CD14-positive monocyte (primary cell): ENCODE results near the gene RIT2. TPM values are rescaled to one million over a fixed set of nuclear protein-coding genes. Genes with fewer than 3 reads are reported as not detected.
"Not testable (repeated sequence)": the region's sequence is repeated elsewhere in the genome, so short reads cannot be mapped to it uniquely, and the experiment has no call there.

Experiments used
- DNase-seq, 3 donors: peaks; one replicate each; pipeline ENCODE4 v3.0.0-alpha.2; 2011 to 2022
- H2AFZ ChIP-seq: 2 replicates; pipeline ENCODE4 v1.6.0; 2012; ENCODE audit warnings: mild to moderate bottlenecking, low read depth, low read length, inconsistent platforms; ENCODE audit not compliant: insufficient read depth, poor library complexity, severe bottlenecking
- H3K27ac ChIP-seq, 2 donors: 1 replicate in 1 of 2; 2 replicates in 1 of 2; pipeline ENCODE4 v1.5.1; 2012 to 2013; ENCODE audit warnings: low read length in 2 of 2, control low read depth in 1 of 2, inconsistent platforms in 1 of 2, low read depth in 1 of 2, mild to moderate bottlenecking in 1 of 2
- H3K27me3 ChIP-seq, 2 donors: one replicate each; pipeline versions ENCODE4 v1.6.0 to v1.6.1; 2011 to 2013; ENCODE audit warnings: low read length in 2 of 2; ENCODE audit not compliant: control insufficient read depth in 2 of 2, insufficient read depth in 2 of 2
- H3K36me3 ChIP-seq, 2 donors: replicated peaks in 1 of 2; 1 replicate in 1 of 2; 2 replicates in 1 of 2; pipeline versions ENCODE4 v1.5.1 to v1.6.1; 2012 to 2013; ENCODE audit warnings: low read length in 2 of 2, control low read depth in 1 of 2, inconsistent platforms in 1 of 2, mild to moderate bottlenecking in 1 of 2; ENCODE audit not compliant: insufficient read depth in 2 of 2, control insufficient read depth in 1 of 2
- H3K4me1 ChIP-seq, 2 donors: 1 replicate in 1 of 2; 2 replicates in 1 of 2; pipeline versions ENCODE4 v1.5.1 to v1.6.1; 2012 to 2013; ENCODE audit warnings: low read length in 2 of 2, control low read depth in 1 of 2, inconsistent platforms in 1 of 2, mild to moderate bottlenecking in 1 of 2, moderate library complexity in 1 of 2; ENCODE audit not compliant: insufficient read depth in 2 of 2, control insufficient read depth in 1 of 2
- H3K4me2 ChIP-seq: replicated peaks from 2 replicates; pipeline ENCODE3; 2012; ENCODE audit warnings: low read length, moderate library complexity, mild to moderate bottlenecking; ENCODE audit not compliant: poor library complexity, severe bottlenecking; ENCODE audit errors: extremely low read depth
- H3K4me3 ChIP-seq, 3 experiments: fragments of 200-600 bp in 1 of 3; sonication (generic) in 1 of 3; replicated peaks in 1 of 3; 1 replicate in 2 of 3; 2 replicates in 1 of 3; pipeline ENCODE4 v1.5.1; 2011 to 2013; ENCODE audit warnings: low read length in 3 of 3, mild to moderate bottlenecking in 3 of 3, control low read depth in 2 of 3, low read depth in 2 of 3, inconsistent platforms in 1 of 3, moderate library complexity in 1 of 3
- H3K79me2 ChIP-seq: 2 replicates; pipeline ENCODE4 v1.6.0; 2012; ENCODE audit warnings: mild to moderate bottlenecking, control low read depth, inconsistent platforms, low read length, moderate library complexity; ENCODE audit not compliant: insufficient read depth
- H3K9ac ChIP-seq: 2 replicates; pipeline ENCODE4 v1.6.0; 2017; ENCODE audit warnings: low read length, mild to moderate bottlenecking; ENCODE audit not compliant: insufficient read depth, poor library complexity, severe bottlenecking
- H3K9me3 ChIP-seq, 2 donors: replicated peaks in 1 of 2; 1 replicate in 1 of 2; 2 replicates in 1 of 2; pipeline versions ENCODE4 v1.5.1 to v1.6.1; 2012 to 2013; ENCODE audit warnings: low read length in 2 of 2, control low read depth in 1 of 2; ENCODE audit not compliant: control insufficient read depth in 1 of 2, insufficient read depth in 1 of 2
- H4K20me1 ChIP-seq: 2 replicates; pipeline ENCODE4 v1.6.0; 2012; ENCODE audit warnings: mild to moderate bottlenecking, low read length, control low read depth, moderate library complexity; ENCODE audit not compliant: insufficient read depth
- H3K27ac Mint-ChIP-seq, 7 donors: one replicate each; pipeline ENCODE4 v1.8.0; 2020; ENCODE audit warnings: mild to moderate bottlenecking in 7 of 7, mixed read lengths in 7 of 7, moderate library complexity in 6 of 7, inconsistent platforms in 2 of 7
- H3K27me3 Mint-ChIP-seq, 3 donors: one replicate each; pipeline ENCODE4 v1.8.0; 2021 to 2022; ENCODE audit warnings: low read depth in 3 of 3, mild to moderate bottlenecking in 3 of 3, mixed read lengths in 3 of 3, moderate library complexity in 3 of 3, inconsistent platforms in 1 of 3
- H3K36me3 Mint-ChIP-seq, 2 donors: one replicate each; pipeline ENCODE4 v1.8.0; 2020; ENCODE audit warnings: mixed read lengths in 2 of 2, inconsistent platforms in 1 of 2, mild to moderate bottlenecking in 1 of 2
- H3K4me1 Mint-ChIP-seq: one replicate; pipeline ENCODE4 v1.8.0; 2020; ENCODE audit warnings: mild to moderate bottlenecking, mixed read lengths
- H3K4me3 Mint-ChIP-seq, 2 donors: one replicate each; pipeline ENCODE4 v1.8.0; 2020; ENCODE audit warnings: mild to moderate bottlenecking in 2 of 2, mixed read lengths in 2 of 2, moderate library complexity in 1 of 2
- H3K9me3 Mint-ChIP-seq, 7 donors: one replicate each; pipeline ENCODE4 v1.8.0; 2020 to 2022; ENCODE audit warnings: mixed read lengths in 7 of 7, mild to moderate bottlenecking in 6 of 7, moderate library complexity in 6 of 7, inconsistent platforms in 2 of 7
- WGBS: methylation state at CpG from one replicate; pipeline ENCODE4 v1.1.5; 2013; ENCODE audit warnings: missing lambda C conversion rate; ENCODE audit not compliant: insufficient coverage; 5-methylcytosine and 5-hydroxymethylcytosine counted together
- intact Hi-C, 2 donors: fragments of 100-400 bp; cut with micrococcal nuclease; formaldehyde crosslinking; loops; one replicate each; pipeline versions ENCODE4 v1.15.0 to v1.15.1; 2023
- polyA plus RNA-seq, 3 donors: library from polyadenylated mRNA; depleted of rRNA in 1 of 3; unstranded in 2 of 3; stranded (reverse) in 1 of 3; fragments of 300-500 nt in 2 of 3; fragments of >200 nt in 1 of 3; fragmentation: Illumina TruSeq in 2 of 3; gene quantifications; 1 replicate in 2 of 3; 2 replicates in 1 of 3; pipeline ENCODE4 v1.2.3, GENCODE V29; 2012 to 2021
- TF ChIP-seq, protein P1 (sequence below): fragments of 200-600 bp; IDR thresholded peaks from one replicate; pipeline ENCODE4 v1.8.0; 2022; ENCODE audit warnings: antibody characterized with exemption, mild to moderate bottlenecking

The RIT2 gene
- polyA plus RNA-seq, 3 donors, result not detected

DNA sequence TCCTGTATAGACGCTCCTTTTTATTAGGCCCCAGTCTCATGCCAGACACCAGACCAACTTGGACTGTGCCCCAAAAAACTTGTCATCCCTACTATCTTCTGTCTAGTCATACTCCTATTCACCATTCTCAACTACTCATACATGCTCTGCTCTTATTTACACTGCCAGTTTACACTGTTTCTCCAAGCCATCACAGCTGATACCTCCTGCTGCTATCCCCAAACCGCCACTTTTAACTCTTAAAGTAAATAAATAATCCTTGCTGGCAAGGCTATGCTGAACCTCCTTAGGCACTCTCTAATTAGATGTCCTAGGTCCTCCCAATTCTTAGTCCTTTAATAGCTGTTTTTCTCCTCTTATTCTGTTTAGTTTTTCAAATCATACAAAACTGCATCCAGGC is 374.2 kb downstream of the RIT2 start:
- not testable (repeated sequence) for H4K20me1 ChIP-seq
- WGBS, result 81% methylated on average over 1 of the region's 2 CpGs

DNA sequence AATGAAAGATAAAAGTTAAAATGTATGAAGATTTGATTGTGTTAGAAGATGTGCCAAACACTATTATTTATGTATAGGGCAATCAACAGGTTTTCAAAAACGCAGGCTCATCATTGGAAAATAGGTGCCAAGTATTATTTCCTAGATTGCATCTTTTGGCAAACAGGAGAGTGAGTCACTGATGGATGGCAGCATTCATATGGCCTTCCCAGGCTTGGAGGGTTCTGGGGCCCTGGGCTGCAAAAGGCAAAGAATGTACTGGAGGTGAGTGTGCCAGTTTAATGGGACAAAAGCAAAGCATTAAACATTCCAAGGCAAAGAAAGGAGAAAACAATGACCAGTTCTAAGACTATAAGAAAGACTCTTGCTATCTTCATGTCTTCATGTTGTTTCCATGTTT is 379.4 kb downstream of the RIT2 start:
- no peaks in the 10 kb centered on the region for H3K36me3 ChIP-seq
- peaks cover 0 to 5% (median 2%) of the 10 kb centered on the region in 7 donors for H3K9me3 Mint-ChIP-seq

More for the DNA sequence above, 374.2 kb downstream of the RIT2 start:
- H3K27me3 ChIP-seq, H3K4me3 ChIP-seq, H3K9me3 ChIP-seq, intact Hi-C loops, DNase-seq, H3K27me3 Mint-ChIP-seq, H3K4me3 Mint-ChIP-seq, H3K27ac ChIP-seq, H3K27ac Mint-ChIP-seq, H3K79me2 ChIP-seq, H3K36me3 ChIP-seq, H3K4me1 ChIP-seq, H2AFZ ChIP-seq, H3K36me3 Mint-ChIP-seq, H3K4me2 ChIP-seq, H3K4me1 Mint-ChIP-seq, H3K9ac ChIP-seq, H3K9me3 Mint-ChIP-seq: not testable (repeated sequence)

More for the DNA sequence above, 379.4 kb downstream of the RIT2 start:
- Histone ChIP-seq H3K9me3 (no peaks in the 10 kb centered on the region), H2AFZ (no peak overlapping the region), H3K4me2 (no peak overlapping the region), H3K9ac (no peak overlapping the region), H3K79me2 (no peaks in the 10 kb centered on the region), H3K4me1 (no peaks in the 10 kb centered on the region), H4K20me1 (no peaks in the 10 kb centered on the region), H3K4me3 (no peak overlapping the region), H3K27ac (no peak overlapping the region), H3K27me3 (no peaks in the 10 kb centered on the region)
- H3K27ac Mint-ChIP-seq, result no peak overlapping the region
- intact Hi-C loops, result no loop called here
- H3K36me3 Mint-ChIP-seq, result no peaks in the 10 kb centered on the region
- H3K4me3 Mint-ChIP-seq, result no peak overlapping the region
- H3K27me3 Mint-ChIP-seq, result peaks cover 0 to 4% (median 2%) of the 10 kb centered on the region in 3 donors
- TF ChIP-seq, protein P1, sequence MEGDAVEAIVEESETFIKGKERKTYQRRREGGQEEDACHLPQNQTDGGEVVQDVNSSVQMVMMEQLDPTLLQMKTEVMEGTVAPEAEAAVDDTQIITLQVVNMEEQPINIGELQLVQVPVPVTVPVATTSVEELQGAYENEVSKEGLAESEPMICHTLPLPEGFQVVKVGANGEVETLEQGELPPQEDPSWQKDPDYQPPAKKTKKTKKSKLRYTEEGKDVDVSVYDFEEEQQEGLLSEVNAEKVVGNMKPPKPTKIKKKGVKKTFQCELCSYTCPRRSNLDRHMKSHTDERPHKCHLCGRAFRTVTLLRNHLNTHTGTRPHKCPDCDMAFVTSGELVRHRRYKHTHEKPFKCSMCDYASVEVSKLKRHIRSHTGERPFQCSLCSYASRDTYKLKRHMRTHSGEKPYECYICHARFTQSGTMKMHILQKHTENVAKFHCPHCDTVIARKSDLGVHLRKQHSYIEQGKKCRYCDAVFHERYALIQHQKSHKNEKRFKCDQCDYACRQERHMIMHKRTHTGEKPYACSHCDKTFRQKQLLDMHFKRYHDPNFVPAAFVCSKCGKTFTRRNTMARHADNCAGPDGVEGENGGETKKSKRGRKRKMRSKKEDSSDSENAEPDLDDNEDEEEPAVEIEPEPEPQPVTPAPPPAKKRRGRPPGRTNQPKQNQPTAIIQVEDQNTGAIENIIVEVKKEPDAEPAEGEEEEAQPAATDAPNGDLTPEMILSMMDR, result no peak
- no peaks in the 10 kb centered on the region for H3K4me1 Mint-ChIP-seq
- no CpG with 5 or more reads among the region's 1 CpG for WGBS
- DNase-seq, result no peak
